Stimulated activated CD4-positive, alpha-beta T cell treated with anti-CD3 and anti-CD28 coated beads, Interleukin-12 subunit alpha, Interleukin-12 subunit beta, amount 100 ng/mL, for 4 hours (primary cell): ENCODE measurements around the gene PXMP2.
"Not testable (repeated sequence)": the region's sequence is repeated elsewhere in the genome, so short reads cannot be mapped to it uniquely, and the experiment has no call there.

Source experiments
- DNase-seq: peaks from one replicate; pipeline ENCODE4 v3.0.0-alpha.2; 2020

PXMP2 gene

GRCh38 chr12:132724506-132725241 is 37.3 kb downstream of the PXMP2 start:
- DNase-seq: no peak

- DNase-seq: no peak
These were observed 39.0 kb downstream of the PXMP2 start for GRCh38 chr12:132726386-132726785.

GRCh38 chr12:132727091-132727794 is 39.9 kb downstream of the PXMP2 start:
- no peak for DNase-seq

- no peak for DNase-seq
These were observed 41.1 kb downstream of the PXMP2 start for GRCh38 chr12:132728502-132728901.

- DNase-seq: no peak
These were observed 42.3 kb downstream of the PXMP2 start for GRCh38 chr12:132729541-132730320.

GRCh38 chr12:132730353-132730752 is 43.0 kb downstream of the PXMP2 start:
- DNase-seq: no peak

- DNase-seq: no peak
These were observed 44.2 kb downstream of the PXMP2 start for GRCh38 chr12:132731574-132731973.

- no peak for DNase-seq
These were observed 46.8 kb downstream of the PXMP2 start for GRCh38 chr12:132734206-132734605.

- no peak for DNase-seq
These were observed 48.1 kb downstream of the PXMP2 start for GRCh38 chr12:132735496-132735895.

GRCh38 chr12:132736378-132736777 is 49.0 kb downstream of the PXMP2 start:
- DNase-seq: no peak

- no peak for DNase-seq
These were observed 49.5 kb downstream of the PXMP2 start for GRCh38 chr12:132736913-132737312.

GRCh38 chr12:132739600-132740312 is 52.4 kb downstream of the PXMP2 start:
- no peak for DNase-seq

- DNase-seq: no peak
These were observed 52.9 kb downstream of the PXMP2 start for GRCh38 chr12:132740313-132740646.

GRCh38 chr12:132740652-132741051 is 53.3 kb downstream of the PXMP2 start:
- DNase-seq: no peak

- DNase-seq: no peak
These were observed 54.2 kb downstream of the PXMP2 start for GRCh38 chr12:132741620-132742019.

GRCh38 chr12:132743831-132744230 is 56.4 kb downstream of the PXMP2 start:
- no peak for DNase-seq

- no peak for DNase-seq
These were observed 59.2 kb downstream of the PXMP2 start for GRCh38 chr12:132746613-132747012.

- no peak for DNase-seq
These were observed 60.0 kb downstream of the PXMP2 start for GRCh38 chr12:132747395-132747794.

GRCh38 chr12:132747896-132748295 is 60.5 kb downstream of the PXMP2 start:
- no peak for DNase-seq

- no peak for DNase-seq
These were observed 60.9 kb downstream of the PXMP2 start for GRCh38 chr12:132748319-132748718.

GRCh38 chr12:132753670-132754069 is 66.3 kb downstream of the PXMP2 start:
- not testable (repeated sequence) for DNase-seq

GRCh38 chr12:132754160-132754932 is 67.0 kb downstream of the PXMP2 start:
- DNase-seq: no peak
